CD8-positive, alpha-beta memory T cell (primary cell): ENCODE results near the gene ERICH6B. TPM values are rescaled to one million over a fixed set of nuclear protein-coding genes. Genes with fewer than 3 reads are reported as not detected.

ENCODE experiments used
- CTCF ChIA-PET: fragments of 350-600 bp; sonication (Branson Sonifier 250); formaldehyde crosslinking; loops from one replicate; lab custom pipeline; 2021; ENCODE audit warnings: antibody characterized with exemption; lab: Charles Lee
- POLR2A ChIA-PET: fragments of 350-600 bp; sonication (Branson Sonifier 250); formaldehyde crosslinking; loops from one replicate; lab custom pipeline; 2021; ENCODE audit warnings: antibody characterized with exemption; lab: Charles Lee
- DNase-seq, 5 donors: peaks; one replicate each; pipeline versions ENCODE4 v3.0.0 to v3.0.0-alpha.2; 2020 to 2022; ENCODE audit warnings: mixed read lengths in 1 of 5
- H3K27ac ChIP-seq: one replicate; pipeline ENCODE4 v1.7.0; 2013; ENCODE audit warnings: low read depth, mild to moderate bottlenecking, low read length, moderate library complexity
- H3K27me3 ChIP-seq: 2 replicates; pipeline ENCODE4 v1.7.0; 2013; ENCODE audit warnings: low read length, mild to moderate bottlenecking; ENCODE audit not compliant: insufficient read depth, poor library complexity, severe bottlenecking
- H3K36me3 ChIP-seq: 2 replicates; pipeline ENCODE4 v1.7.0; 2013; ENCODE audit warnings: mild to moderate bottlenecking, low read length, moderate library complexity; ENCODE audit not compliant: insufficient read depth
- H3K4me1 ChIP-seq: 2 replicates; pipeline ENCODE4 v1.7.0; 2013; ENCODE audit warnings: mild to moderate bottlenecking, low read length, moderate library complexity; ENCODE audit not compliant: insufficient read depth
- H3K4me3 ChIP-seq: 2 replicates; pipeline ENCODE4 v1.7.0; 2013; ENCODE audit warnings: mild to moderate bottlenecking, low read length
- H3K9me3 ChIP-seq: 2 replicates; pipeline ENCODE4 v1.7.0; 2013; ENCODE audit warnings: mild to moderate bottlenecking, low read length
- H3K27ac Mint-ChIP-seq, 8 donors: one replicate each; pipeline ENCODE4 v1.8.0; 2020 to 2021; ENCODE audit warnings: mixed read lengths in 8 of 8, mild to moderate bottlenecking in 6 of 8, inconsistent platforms in 3 of 8, moderate library complexity in 3 of 8
- H3K27me3 Mint-ChIP-seq, 2 donors: one replicate each; pipeline ENCODE4 v1.8.0; 2020 to 2021; ENCODE audit warnings: mixed read lengths in 2 of 2, mild to moderate bottlenecking in 1 of 2, moderate library complexity in 1 of 2
- H3K36me3 Mint-ChIP-seq, 3 donors: one replicate each; pipeline ENCODE4 v1.8.0; 2020 to 2021; ENCODE audit warnings: mixed read lengths in 3 of 3, inconsistent platforms in 1 of 3, mild to moderate bottlenecking in 1 of 3
- H3K4me1 Mint-ChIP-seq, 3 donors: one replicate each; pipeline ENCODE4 v1.8.0; 2020 to 2021; ENCODE audit warnings: mixed read lengths in 3 of 3, inconsistent platforms in 1 of 3, mild to moderate bottlenecking in 1 of 3
- H3K4me3 Mint-ChIP-seq, 7 donors: one replicate each; pipeline ENCODE4 v1.8.0; 2020 to 2021; ENCODE audit warnings: mixed read lengths in 7 of 7, mild to moderate bottlenecking in 6 of 7, moderate library complexity in 4 of 7, inconsistent platforms in 2 of 7
- H3K9me3 Mint-ChIP-seq, 5 donors: one replicate each; pipeline ENCODE4 v1.8.0; 2020 to 2022; ENCODE audit warnings: mixed read lengths in 5 of 5, mild to moderate bottlenecking in 3 of 5, moderate library complexity in 2 of 5, inconsistent platforms in 1 of 5
- polyA plus RNA-seq: library from polyadenylated mRNA; unstranded; fragments of 300-500 nt; fragmentation: Illumina TruSeq; gene quantifications from one replicate; pipeline ENCODE4 v1.2.3, GENCODE V29; 2021
- total RNA-seq, 2 experiments: library from RNA; stranded (reverse); gene quantifications; one replicate each; pipeline ENCODE4 v1.2.3, GENCODE V29; 2021

The ERICH6B gene
- total and polyA plus RNA-seq, 3 experiments from 2014 or later = not detected

- ChIA-PET CTCF (no interaction called here), POLR2A (no interaction called here)
- Histone ChIP-seq H3K27ac (no peak overlapping the region), H3K4me3 (no peak overlapping the region), H3K4me1 (no peaks in the 10 kb centered on the region), H3K9me3 (no peaks in the 10 kb centered on the region), H3K36me3 (peaks cover 40% of the 10 kb centered on the region), H3K27me3 (no peaks in the 10 kb centered on the region)
- DNase-seq = no peak
- no peaks in the 10 kb centered on the region for H3K27me3 Mint-ChIP-seq
- peaks cover 19 to 78% (median 21%) of the 10 kb centered on the region in 3 donors for H3K36me3 Mint-ChIP-seq
- no peaks in the 10 kb centered on the region for H3K9me3 Mint-ChIP-seq
- H3K4me1 Mint-ChIP-seq = peaks cover 5 to 8% (median 7%) of the 10 kb centered on the region in 3 donors
- peak overlapping the region in 4 of 8 donors; percentile 42 to 97 (median 68) for H3K27ac Mint-ChIP-seq
- H3K4me3 Mint-ChIP-seq = no peak overlapping the region
Observed at GRCh38 chr13:45506811-45507210, 108.7 kb downstream of the ERICH6B start.

- no peaks in the 10 kb centered on the region for H3K9me3 ChIP-seq
- no peak for DNase-seq
- no peaks in the 10 kb centered on the region for H3K27me3 ChIP-seq
- H3K27me3 Mint-ChIP-seq = no peaks in the 10 kb centered on the region
- no peak overlapping the region for H3K27ac ChIP-seq
- H3K36me3 ChIP-seq = peaks cover 35% of the 10 kb centered on the region
- H3K4me1 Mint-ChIP-seq = peaks cover 6 to 12% (median 6%) of the 10 kb centered on the region in 3 donors
- H3K4me3 Mint-ChIP-seq = no peak overlapping the region
- peak overlapping the region in 7 of 8 donors; percentile 12 to 69 (median 31) for H3K27ac Mint-ChIP-seq
- H3K4me3 ChIP-seq = no peak overlapping the region
- CTCF ChIA-PET = no interaction called here
- H3K9me3 Mint-ChIP-seq = no peaks in the 10 kb centered on the region
- H3K4me1 ChIP-seq = no peaks in the 10 kb centered on the region
- peaks cover 22 to 70% (median 24%) of the 10 kb centered on the region in 3 donors for H3K36me3 Mint-ChIP-seq
- POLR2A ChIA-PET = no interaction called here
Observed at GRCh38 chr13:45503658-45504057, 111.9 kb downstream of the ERICH6B start.

GRCh38 chr13:45501175-45501526 is 114.4 kb downstream of the ERICH6B start:
- peaks cover 31 to 74% (median 34%) of the 10 kb centered on the region in 3 donors for H3K36me3 Mint-ChIP-seq
- no peaks in the 10 kb centered on the region for H3K27me3 Mint-ChIP-seq
- peaks cover 6 to 14% (median 10%) of the 10 kb centered on the region in 3 donors for H3K4me1 Mint-ChIP-seq
- no peak overlapping the region for H3K4me3 Mint-ChIP-seq
- no peaks in the 10 kb centered on the region for H3K9me3 Mint-ChIP-seq
- H3K9me3 ChIP-seq = no peaks in the 10 kb centered on the region
- DNase-seq = no peak
- no peak overlapping the region for H3K27ac ChIP-seq
- peaks cover 41% of the 10 kb centered on the region for H3K36me3 ChIP-seq
- peak overlapping the region in 6 of 8 donors; percentile 9 to 82 (median 52) for H3K27ac Mint-ChIP-seq
- CTCF ChIA-PET = no interaction called here
- H3K27me3 ChIP-seq = no peaks in the 10 kb centered on the region
- POLR2A ChIA-PET = no interaction called here
- H3K4me3 ChIP-seq = no peak overlapping the region
- no peaks in the 10 kb centered on the region for H3K4me1 ChIP-seq

GRCh38 chr13:45500492-45501174 is 114.9 kb downstream of the ERICH6B start:
- no peak overlapping the region for H3K4me3 Mint-ChIP-seq
- Histone ChIP-seq H3K9me3 (no peaks in the 10 kb centered on the region), H3K4me1 (no peaks in the 10 kb centered on the region), H3K4me3 (no peak overlapping the region), H3K27ac (no peak overlapping the region), H3K36me3 (peaks cover 38% of the 10 kb centered on the region), H3K27me3 (no peaks in the 10 kb centered on the region)
- no peak for DNase-seq
- H3K27ac Mint-ChIP-seq = peak overlapping the region in 7 of 8 donors; percentile 1 to 79 (median 28)
- CTCF ChIA-PET = no interaction called here
- H3K9me3 Mint-ChIP-seq = no peaks in the 10 kb centered on the region
- POLR2A ChIA-PET = no interaction called here
- no peaks in the 10 kb centered on the region for H3K27me3 Mint-ChIP-seq
- peaks cover 28 to 73% (median 34%) of the 10 kb centered on the region in 3 donors for H3K36me3 Mint-ChIP-seq
- H3K4me1 Mint-ChIP-seq = peaks cover 6 to 14% (median 9%) of the 10 kb centered on the region in 3 donors

- POLR2A ChIA-PET = no interaction called here
- CTCF ChIA-PET = no interaction called here
- no peak overlapping the region for H3K27ac ChIP-seq
Observed at GRCh38 chr13:45496942-45497341, 118.6 kb downstream of the ERICH6B start.

GRCh38 chr13:45492538-45492937 is 123.0 kb downstream of the ERICH6B start:
- Mint-ChIP-seq H3K9me3 (no peaks in the 10 kb centered on the region), H3K36me3 (peaks cover 6 to 65% (median 13%) of the 10 kb centered on the region in 3 donors), H3K4me3 (no peak overlapping the region), H3K27me3 (no peaks in the 10 kb centered on the region), H3K4me1 (peaks cover 0 to 6% (median 0%) of the 10 kb centered on the region in 3 donors), H3K27ac (no peak overlapping the region)
- Histone ChIP-seq H3K4me3 (no peak overlapping the region), H3K27me3 (no peaks in the 10 kb centered on the region), H3K36me3 (peaks cover 18% of the 10 kb centered on the region), H3K4me1 (no peaks in the 10 kb centered on the region), H3K27ac (no peak overlapping the region), H3K9me3 (no peaks in the 10 kb centered on the region)
- no peak for DNase-seq
- POLR2A ChIA-PET = no interaction called here
- CTCF ChIA-PET = interaction anchor here (1.4 kb wide), 1 partner anchor 125 kb away, joined by 3 read pairs; no protein-coding TSS in a partner anchor

More at GRCh38 chr13:45496942-45497341, 118.6 kb downstream of the ERICH6B start:
- DNase-seq = no peak
- Histone ChIP-seq H3K27me3 (no peaks in the 10 kb centered on the region), H3K4me1 (no peaks in the 10 kb centered on the region), H3K36me3 (peaks cover 17% of the 10 kb centered on the region), H3K4me3 (no peak overlapping the region), H3K9me3 (no peaks in the 10 kb centered on the region)
- H3K36me3 Mint-ChIP-seq = peaks cover 21 to 68% (median 21%) of the 10 kb centered on the region in 3 donors
- H3K9me3 Mint-ChIP-seq = no peaks in the 10 kb centered on the region
- peak overlapping the region in 1 of 8 donors; percentile 20 for H3K27ac Mint-ChIP-seq
- H3K4me3 Mint-ChIP-seq = no peak overlapping the region
- no peaks in the 10 kb centered on the region for H3K27me3 Mint-ChIP-seq
- peaks cover 6 to 14% (median 7%) of the 10 kb centered on the region in 3 donors for H3K4me1 Mint-ChIP-seq

Other genes with a start within 250 kb of the ERICH6B start
- 10 to 100 TPM; 27.2 to 29.8 TPM for gene SLC25A30, start 197.4 kb downstream of the ERICH6B start, total RNA-seq
- 1.7 TPM for gene SLC25A30, start 197.4 kb downstream of the ERICH6B start, polyA plus RNA-seq
- 10 to 100 TPM; 19.3 to 20.2 TPM for gene COG3, start 150.8 kb downstream of the ERICH6B start, total RNA-seq
- 31.7 TPM for gene COG3, start 150.8 kb downstream of the ERICH6B start, polyA plus RNA-seq
- gene CBY2, start 86.6 kb upstream of the ERICH6B start, total RNA-seq = not detected
- gene CBY2, start 86.6 kb upstream of the ERICH6B start, polyA plus RNA-seq = not detected
- gene SIAH3, start 236.0 kb upstream of the ERICH6B start, total RNA-seq = under 1 TPM; 0.11 to 0.20 TPM
- gene SIAH3, start 236.0 kb upstream of the ERICH6B start, polyA plus RNA-seq = not detected